HG03378 (cell line): ENCODE data around the gene PLEKHF1.
"Not testable (repeated sequence)": the region's sequence is repeated elsewhere in the genome, so short reads cannot be mapped to it uniquely, and the experiment has no call there.

Experiments
- ATAC-seq: cut with Tn5 transposase; IDR thresholded peaks from one replicate; pipeline ENCODE4 v1.9.1; 2021; ENCODE audit warnings: mild to moderate bottlenecking, moderate library complexity; ENCODE audit not compliant: unreplicated experiment

Gene PLEKHF1

DNA sequence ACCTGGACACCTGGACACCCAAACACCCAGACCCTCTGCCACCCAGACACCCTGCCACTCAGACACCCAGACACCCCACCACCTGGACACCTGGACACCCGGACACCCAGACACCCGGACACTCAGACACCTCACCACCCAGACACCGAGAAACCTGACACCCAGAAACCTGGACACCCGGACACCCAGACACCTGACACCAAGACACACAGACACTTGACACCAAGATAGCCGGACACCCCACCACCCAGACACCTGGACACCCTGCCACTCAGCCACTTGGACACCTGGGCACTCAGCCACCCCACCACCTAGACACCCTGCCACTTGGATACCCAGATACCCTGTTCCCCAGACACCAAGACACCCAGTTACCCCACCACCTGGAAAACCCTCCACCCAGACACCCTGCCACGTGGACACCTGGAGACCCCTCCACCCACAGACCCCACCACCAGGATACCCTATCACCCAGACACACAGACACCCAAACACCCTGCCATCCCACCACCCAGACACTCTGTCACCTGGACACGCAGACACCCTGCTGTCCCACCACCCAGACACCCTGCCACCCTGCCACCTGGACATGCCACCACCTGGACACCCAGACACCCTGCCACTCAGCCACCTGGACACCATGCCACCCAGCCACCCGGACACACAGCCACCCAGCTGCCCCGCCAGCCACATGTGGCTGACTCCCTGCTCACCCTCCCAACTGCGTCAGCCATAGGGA lies 32.4 kb downstream of the PLEKHF1 start:
- ATAC-seq, result no peak

DNA sequence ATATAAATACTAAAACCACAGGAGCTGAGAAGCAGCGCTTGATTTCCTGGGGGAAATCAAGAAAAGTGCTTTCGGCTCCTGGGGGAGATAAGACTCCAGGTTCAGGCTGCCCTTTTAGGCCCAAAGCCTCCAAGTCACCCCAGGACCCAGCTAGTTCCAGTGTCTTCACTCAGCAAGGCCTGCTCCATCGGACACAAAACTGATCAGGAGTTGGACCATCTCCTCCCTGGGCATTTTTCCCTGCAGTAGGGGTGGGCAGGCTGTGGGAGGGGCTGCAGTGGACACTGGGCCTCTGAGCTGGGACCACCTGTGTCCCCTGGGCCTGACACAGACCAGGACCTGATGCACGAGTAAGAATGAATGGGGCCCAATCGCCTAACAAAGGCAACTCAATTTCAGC lies 34.6 kb downstream of the PLEKHF1 start:
- no peak for ATAC-seq

DNA sequence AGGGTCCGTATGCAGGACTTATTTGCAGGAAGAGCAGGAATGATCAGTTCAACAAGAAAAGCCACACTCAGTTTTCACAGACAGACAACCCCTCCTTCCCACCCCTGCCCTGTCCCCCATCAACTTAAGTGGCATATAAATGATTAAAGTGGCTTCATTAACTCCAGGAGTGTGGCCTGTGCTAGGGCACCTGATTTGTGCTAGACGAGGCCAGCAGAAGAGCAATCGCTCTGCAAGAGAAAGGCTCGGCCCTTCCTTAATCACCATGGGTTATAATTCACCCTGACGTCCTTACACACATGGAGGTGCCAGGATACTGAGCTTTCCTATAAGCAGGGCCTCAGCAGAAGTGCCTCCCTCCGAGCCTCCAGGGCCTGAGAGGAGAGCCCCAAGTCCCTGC lies 35.2 kb downstream of the PLEKHF1 start:
- no peak for ATAC-seq

DNA sequence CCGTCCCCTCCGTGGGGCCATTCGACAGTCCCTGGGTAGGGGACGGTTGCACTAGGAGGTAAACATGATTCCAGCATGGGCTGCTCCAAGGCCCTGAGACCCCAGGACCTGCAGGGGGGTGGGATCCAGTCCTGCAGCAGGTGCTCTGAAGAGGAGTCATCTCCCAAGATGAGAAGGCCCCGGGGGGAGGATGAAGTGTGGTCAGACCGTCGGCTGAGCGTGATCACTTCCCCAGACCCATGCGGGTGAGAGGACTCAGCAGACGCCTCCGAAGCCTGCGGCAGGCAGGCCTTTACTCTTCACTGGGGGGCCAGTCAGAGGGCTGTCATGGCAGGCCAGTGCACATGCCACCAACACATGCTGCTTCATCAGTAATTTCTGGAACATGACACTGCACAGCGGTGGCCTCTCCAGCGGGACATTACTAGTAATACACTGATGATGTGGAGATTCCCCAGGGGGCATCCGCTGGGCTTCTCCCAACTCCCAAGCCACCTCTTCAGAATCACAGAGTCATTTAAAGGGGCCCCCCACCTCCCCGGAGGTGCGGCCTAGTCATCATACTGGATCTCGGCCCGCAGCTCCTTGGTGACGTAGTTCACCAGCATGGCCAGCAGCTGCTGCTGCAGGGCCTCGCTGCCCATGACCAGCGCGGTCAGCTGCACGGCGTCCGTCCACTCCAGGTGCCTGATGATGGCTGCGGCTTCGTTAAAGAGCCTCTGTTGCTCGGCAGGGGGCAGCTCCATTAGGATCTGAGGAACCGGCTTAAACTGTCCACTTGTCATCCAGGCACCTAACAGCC lies 37.1 kb downstream of the PLEKHF1 start:
- no peak for ATAC-seq

DNA sequence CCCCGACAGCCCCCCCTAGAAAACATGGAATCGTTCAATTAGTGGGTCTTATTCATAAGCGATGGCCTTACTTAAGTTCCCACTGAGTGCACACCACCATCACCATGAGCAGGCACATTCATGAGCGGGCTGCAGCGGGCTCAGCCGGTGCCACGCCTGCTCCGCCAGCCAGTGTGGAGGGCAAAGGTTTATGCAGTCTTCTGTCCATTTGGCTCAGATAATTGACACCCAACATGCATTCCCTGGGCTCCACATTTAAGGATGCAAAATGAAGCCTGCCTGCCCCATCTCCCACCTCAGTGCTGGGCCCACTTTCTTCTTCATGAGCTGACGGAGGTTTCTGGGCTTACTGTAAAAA lies 37.7 kb downstream of the PLEKHF1 start:
- ATAC-seq, result no peak

DNA sequence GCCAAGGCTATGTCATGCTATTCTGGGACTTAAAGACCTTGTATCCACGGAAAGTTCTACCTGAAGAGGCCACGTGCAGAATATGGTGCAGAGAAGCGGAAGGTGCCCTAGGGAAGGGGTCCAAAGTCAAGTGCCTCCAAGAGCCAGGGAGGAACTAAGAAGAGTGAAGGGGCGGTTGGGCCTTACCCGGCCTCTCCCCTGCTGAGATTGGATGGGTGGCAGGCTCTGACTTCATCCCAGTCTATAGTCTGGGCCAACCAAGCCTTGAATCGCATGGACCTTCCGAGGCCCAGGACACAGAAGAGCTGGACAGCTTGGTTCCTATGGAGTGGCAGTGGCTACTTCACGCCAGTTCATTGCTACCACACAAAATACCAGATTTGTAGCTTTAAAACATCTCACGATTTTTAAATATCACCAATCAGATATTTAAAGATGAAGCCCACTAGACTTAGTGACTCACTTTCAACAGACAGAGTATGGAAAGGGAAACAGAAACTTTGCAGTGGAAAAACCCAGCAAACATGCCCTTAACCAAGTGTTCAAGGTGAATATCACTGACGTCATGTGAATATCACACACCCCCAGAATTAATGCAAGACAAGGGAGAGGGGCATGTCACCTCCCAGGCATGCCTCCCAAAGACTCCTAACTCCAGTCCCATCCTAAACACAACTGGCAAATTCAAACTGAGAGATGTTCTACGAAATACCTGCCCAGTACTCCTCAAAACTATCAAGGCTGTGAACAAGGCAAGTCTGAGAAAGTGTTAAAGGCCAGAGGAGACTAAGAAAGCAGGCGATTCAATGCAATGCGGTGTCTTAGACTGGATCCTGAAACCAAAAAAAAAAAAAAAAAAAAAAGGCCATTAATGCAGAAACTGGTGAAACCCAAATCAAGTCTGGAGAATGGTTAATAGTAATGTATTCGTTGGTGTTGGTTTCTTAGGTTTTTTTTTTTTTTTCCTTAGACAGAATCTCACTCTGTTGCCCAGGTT lies 39.6 kb downstream of the PLEKHF1 start:
- peak; percentile 85 for ATAC-seq

DNA sequence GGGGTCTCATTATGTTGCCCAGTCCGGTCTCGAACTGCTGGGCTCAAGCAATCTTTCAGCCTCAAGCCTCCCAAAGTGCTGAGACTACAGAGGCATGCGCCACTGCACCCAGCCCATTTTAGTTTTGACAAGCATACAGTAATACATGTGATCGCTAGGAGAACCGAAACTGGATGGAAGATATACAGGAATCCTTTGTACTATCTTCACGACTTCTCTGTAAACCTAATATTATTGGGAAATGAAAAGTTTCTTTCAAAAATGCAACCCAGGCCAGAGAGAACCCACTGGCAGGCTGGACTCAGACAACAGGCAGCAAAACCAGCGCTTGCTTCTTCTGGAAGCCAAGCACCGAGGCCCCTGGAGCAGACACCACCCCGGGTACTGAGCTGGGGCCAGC lies 40.4 kb downstream of the PLEKHF1 start:
- no peak for ATAC-seq

DNA sequence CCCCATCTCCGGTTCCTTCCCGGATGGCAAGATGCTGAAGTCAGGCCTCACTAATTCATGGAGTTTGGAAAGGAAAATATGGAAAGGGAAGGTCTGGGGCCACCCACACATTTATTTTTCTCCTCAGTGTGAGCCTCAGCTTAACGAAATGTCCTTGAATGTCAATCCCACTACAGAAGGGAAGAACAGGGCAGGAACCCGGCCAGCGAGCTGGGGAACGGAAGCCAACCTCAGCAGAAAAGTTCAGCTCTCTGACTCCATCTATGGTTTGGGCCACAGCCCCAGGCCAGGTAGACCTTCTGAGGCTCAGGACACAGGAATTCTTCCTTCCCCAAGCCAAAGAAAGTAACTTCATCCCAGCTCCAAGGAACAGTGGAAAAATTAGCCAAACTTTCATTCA lies 41.4 kb downstream of the PLEKHF1 start:
- no peak for ATAC-seq

DNA sequence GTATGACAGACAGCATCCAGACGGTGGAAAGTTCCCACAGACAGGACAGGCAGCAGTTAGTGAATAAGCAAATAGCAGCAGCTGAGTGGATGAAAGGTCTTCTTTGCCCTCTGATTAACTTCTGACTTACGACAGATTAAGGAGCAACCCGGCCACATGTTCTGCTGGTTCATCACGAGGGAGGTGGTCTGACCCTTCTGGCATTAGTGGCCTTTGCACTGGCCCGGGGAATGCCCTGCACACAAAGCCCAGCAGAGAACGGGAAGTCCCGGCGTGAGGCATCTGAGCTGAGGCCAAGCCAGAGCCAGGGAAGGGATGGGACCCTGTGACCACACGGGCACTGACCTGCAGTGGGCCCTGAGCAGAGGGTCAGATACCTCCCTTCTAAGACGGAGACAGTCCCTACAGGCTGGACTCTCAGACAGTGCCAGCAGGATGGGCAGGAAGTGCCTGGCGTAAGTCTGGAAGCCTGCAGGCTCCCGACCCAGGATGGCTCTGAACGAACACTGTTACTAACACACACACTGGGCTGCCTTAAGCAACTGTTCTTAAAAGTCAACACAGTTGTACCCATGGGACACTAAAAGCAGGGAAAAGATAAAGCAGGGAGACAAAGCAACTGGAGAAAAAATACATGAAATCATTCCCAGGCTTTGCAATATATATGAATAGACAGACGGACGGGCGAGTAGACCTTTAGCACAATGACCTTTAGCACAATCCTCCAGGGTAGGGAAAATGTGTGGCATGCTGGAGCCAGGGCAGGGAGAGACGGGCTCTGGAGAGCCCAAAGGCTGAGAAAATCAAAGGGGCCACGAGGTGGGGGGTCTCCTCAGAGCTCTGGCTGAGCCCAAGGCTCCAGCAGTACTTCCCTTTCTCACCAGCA lies 43.5 kb downstream of the PLEKHF1 start:
- no peak for ATAC-seq

DNA sequence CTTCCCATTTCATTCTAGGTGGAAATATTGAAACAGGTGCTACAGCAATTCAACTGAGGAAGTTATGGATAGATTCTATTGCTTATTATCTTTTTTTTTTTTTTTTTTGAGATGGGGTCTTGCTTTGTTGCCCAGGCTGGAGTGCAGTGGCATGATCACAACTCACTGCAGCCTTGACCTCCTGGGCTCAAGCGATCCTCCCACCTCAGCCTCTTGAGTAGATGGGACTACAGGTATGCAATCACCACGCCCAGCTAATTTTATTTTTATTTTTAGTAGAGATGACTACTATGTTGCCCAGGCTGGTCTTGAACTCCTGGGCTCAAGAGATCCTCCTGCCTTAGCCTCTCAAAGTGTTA lies 44.2 kb downstream of the PLEKHF1 start:
- not testable (repeated sequence) for ATAC-seq

DNA sequence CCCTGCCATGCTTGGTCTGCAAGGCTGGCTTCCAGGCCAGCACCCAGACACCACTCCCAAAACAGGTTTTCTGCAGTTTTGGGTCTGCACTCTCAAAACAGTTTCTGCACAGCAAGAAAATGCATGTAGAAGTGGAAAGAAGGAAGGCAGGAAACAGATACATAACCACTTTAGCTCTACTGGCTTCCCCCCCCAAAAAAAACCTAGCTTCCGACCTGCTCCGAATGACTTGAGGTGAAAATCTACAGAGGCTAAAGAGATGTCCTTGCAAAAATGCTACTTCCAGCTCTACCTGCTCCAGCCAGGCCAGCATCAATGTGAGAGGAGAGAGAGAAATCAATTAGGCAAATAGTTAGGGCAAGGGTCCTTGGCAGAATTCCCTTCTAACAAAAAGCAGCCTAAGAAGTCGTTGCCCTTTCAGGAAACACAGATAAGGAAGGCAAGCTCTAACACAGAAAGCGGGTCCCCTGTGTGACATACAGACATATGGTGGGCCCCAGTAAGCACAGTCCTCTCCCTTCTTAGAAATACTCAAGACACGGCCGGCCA lies 46.4 kb downstream of the PLEKHF1 start:
- ATAC-seq, result no peak

DNA sequence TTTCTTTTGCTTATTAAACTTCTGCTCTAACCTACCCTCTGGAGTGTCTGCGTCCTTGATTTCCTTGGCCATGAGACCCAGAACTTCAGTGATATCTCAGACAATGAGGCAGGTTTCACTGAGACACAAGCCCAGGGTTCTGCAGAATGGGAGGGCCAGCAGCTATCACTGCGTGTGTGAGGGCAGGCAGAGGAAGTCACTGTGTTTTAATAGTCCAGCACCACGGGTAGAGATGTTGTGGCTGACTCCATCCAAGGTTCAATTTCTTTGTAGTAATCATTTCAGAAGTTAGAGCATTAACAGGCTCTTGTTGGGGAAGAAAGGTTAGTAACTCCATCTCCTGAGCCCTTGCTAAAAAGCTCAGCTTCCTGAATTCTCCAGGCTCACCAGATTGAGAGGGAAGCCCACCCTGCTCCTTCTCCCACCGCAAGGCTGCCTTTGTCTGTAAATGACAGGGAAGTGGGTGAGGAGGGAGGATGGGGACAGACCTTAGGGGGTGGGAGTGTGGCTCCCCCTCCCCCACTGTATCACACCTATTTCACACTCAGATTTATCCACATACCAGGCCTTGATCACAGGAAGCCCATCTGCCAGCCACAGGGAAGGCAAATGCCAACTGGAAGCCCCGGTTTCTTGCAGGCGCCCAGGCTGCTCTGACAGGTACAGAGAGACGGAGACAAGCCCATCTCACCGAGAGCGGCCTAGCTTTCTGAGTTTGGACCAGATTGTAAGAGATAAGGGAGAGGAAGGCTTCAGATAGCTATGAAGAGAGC lies 47.7 kb downstream of the PLEKHF1 start:
- ATAC-seq, result no peak

DNA sequence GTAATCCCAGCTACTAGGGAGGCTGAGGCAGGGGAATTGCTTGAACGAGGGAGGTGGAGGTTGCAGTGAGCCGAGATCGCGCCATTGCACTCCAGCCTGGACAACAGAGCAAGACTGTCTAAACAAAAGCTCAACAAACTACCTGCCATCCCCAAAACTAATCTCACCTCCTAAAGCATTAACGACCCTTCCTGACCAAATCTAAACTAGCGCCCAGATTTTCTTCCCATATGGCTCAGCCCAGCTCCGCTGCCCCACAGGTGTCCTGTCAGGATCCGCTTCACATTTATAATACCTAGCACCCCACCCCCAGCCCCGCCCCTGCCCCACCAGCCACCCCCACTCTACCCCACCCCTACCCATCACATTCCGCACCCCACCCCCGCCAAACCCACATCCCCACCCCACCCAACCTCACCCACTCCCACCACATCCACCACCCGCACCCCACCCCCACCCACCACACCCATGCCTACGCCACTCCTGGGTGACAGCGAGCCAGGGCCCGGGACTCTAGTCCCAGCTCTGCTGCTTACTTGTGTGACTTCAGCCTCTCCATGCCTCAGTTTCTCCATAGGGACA lies 49.2 kb downstream of the PLEKHF1 start:
- peak; percentile 19 for ATAC-seq

DNA sequence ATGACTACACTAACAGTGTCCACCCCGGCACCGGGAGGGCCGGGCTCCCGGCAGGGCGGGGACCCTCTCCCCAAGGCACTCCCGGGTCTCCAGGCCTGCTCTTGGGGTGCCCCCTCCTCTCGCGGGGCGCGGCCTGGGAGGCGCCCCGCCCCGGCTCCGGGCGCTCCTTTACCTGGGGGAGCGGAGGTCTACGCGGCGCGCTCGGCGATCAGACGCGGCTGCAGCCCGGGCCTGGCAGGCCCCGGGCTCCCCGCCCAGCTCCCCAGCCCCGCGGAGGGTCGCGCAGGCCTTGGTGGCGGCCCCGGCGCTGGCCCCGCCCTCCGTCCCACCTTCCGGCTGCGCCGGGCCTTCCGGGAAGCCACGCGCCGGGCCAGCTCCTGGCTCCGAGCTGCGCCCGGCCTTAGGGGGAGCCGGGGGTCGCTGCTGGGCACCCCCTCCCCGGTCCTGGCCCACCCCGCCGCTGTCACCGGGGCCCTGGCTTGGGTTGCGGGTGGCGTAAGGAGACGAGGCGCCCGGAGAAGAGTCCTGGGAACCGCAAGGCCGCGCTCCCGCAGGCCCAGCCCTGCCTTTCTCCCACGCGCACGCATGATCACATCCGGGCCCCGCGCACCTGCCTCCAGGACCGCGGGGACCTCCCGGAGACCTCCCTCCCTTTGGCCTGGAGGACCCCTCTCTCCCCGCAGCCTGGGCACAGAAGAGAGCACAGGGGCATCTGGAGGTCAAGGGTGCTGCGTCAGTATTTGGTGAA lies 49.9 kb downstream of the PLEKHF1 start, which contains the start of gene C19orf12:
C19orf12 (minus strand) TSS at position 309 of the 748 bp plus-strand sequence. CDS start 6,848 bp downstream, outside the sequence.
- ATAC-seq, result peak; percentile 48

DNA sequence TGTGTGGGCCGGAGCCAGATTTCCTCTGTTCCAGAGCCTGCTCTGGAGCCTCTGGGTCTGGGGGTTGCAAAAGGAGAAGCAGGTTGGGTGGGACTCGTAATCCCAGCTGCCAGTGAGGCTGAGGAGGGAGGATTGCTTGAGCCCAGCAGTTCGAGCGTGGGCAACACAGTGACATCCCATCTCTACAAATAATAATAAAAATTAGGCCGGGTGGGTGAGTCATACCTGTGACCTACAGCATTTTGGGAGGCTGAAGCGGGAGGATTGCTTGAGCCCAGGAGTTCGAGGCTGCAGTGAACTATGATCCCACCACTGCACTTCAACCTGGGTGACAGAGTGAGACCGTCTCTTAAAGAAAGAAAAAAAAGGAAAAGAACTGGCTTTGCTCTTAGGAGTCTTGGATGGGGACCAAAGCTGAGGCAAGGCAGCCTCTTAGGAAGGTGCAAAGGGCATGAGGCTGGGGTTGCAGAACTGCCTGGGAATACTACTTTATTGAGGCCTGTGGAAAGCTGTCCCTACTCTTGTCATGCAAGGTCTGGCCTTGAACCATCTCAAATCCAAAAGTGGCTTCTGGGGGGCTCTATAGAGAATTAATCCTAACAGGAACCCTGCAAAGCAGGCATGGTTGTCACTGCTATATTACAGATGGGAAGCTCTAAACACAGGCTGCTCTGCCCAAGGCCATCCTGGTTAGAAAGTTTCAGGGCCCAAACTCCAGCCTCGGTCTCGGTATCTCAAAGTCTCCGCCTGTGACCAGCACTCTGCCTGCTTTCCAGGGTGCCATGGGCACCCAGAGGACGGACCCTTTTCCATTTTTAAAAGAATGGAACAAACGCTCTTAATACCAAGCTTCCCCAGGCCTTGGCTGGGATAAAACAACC lies 50.7 kb downstream of the PLEKHF1 start:
- ATAC-seq, result peak; percentile 12

DNA sequence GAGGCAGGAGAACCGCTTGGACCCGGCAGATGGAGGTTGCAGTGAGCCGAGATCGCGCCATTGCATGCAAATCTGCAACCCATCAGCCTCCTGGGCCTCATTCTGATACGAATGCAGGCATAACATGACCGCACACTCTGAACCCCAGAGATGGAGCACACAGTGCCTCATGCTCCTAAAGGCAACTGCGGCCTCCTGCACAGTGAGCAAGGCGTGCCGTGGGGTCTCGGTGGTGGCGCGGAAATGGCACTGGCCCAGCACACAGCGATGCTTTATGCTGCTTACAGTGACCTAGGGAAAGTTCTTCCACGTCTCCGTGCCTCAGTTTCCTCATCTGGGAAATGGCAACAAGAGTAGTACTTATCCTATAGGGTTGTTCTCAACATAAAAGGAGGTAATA lies 51.8 kb downstream of the PLEKHF1 start:
- ATAC-seq, result no peak

DNA sequence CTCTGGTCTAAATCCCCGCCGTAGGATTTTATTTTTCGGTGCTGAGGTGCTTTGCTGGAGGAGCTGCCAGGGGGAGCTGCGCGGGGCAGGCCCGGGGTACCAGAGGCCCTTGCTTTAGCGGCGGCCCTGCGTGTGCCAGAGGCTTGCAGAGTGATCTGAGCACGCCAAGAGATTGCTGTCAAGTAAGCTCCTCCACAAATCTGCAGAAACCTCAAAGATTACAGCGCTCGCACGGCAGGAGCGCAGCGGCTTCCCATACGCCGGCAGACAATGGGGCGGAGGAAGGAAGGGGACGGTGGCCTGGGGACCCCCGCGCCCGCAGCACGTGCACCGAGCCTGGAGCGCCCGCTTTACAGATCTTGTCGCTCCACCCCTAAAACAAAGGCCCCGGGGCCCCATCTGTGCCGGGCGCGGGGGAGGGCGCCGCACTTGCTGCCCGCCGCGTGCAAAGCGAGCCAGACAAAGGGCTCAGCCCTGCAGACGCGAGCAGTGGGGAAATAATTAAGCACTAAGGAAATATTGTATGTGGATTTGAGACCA lies 58.9 kb downstream of the PLEKHF1 start:
- ATAC-seq, result no peak
